Upper lobe of left lung (tissue), 4 donors: ENCODE measurements around the gene OLFM1.

Source experiments
- CTCF ChIP-seq, 6 experiments: fragments of 450-650 bp in 4 of 6; fragments of 200-600 bp in 2 of 6; sonication (generic) in 2 of 6; IDR thresholded peaks; one replicate each; pipeline ENCODE4 v1.5.1; 2016 to 2019; ENCODE audit warnings: antibody characterized with exemption in 6 of 6
- EP300 ChIP-seq, 4 donors: sonication (generic); formaldehyde crosslinking; IDR thresholded peaks; one replicate each; pipeline ENCODE4 v1.5.1; 2017; ENCODE audit warnings: antibody characterized with exemption in 4 of 4, control low read depth in 2 of 4
- POLR2A ChIP-seq, 4 donors: fragments of 450-650 bp; IDR thresholded peaks; one replicate each; pipeline ENCODE4 v1.5.1; 2016 to 2017; ENCODE audit warnings: antibody characterized with exemption in 4 of 4, mild to moderate bottlenecking in 2 of 4
- POLR2AphosphoS5 ChIP-seq, 2 donors: sonication (generic); formaldehyde crosslinking; IDR thresholded peaks; one replicate each; pipeline ENCODE4 v1.5.1; 2017; ENCODE audit warnings: antibody characterized with exemption in 2 of 2

- TF ChIP-seq POLR2A (IDR thresholded peaks at IDR 0.05), result no peak
- TF ChIP-seq CTCF (IDR thresholded peaks at IDR 0.05), result no peak
- TF ChIP-seq POLR2AphosphoS5 (IDR thresholded peaks at IDR 0.05), result no peak
- no peak for TF ChIP-seq EP300 (IDR thresholded peaks at IDR 0.05)
Observed at GRCh38 chr9:135056541-135056940, 30.9 kb upstream of the OLFM1 start.
